Measurements from ENCODE around the gene CHRNA4. TPM values are rescaled to one million over a fixed set of nuclear protein-coding genes. Genes with fewer than 3 reads are reported as not detected.

CHRNA4 gene
- total RNA-seq, 2 donors from 2014 or later = 0.46 TPM; not detected in 1

- H3K36me3 Mint-ChIP-seq (ENCODE audit: low read depth) = no peaks in the 10 kb centered on the region
- no peaks in the 10 kb centered on the region for H3K9me3 ChIP-seq (ENCODE audit: control insufficient read depth, low read length)
- WGBS, 2 experiments (ENCODE audit: insufficient coverage in 1 of 2, insufficient read length in 1 of 2) = 80 to 83% methylated on average over 1 to 8 of the region's 8 CpGs
- DNase-seq = no peak
- H3K9me3 Mint-ChIP-seq = no peaks in the 10 kb centered on the region
- peaks cover 8% of the 10 kb centered on the region for H3K27me3 Mint-ChIP-seq (ENCODE audit: insufficient read depth)
- H3K27ac Mint-ChIP-seq = no peak overlapping the region
- no peaks in the 10 kb centered on the region for H3K27me3 ChIP-seq (ENCODE audit: control insufficient read depth, insufficient read depth, low read length, poor library complexity, severe bottlenecking)
- no peak for TF ChIP-seq CTCF (conservative IDR thresholded peaks at IDR 0.05)
- no peak overlapping the region for H3K4me3 ChIP-seq (ENCODE audit: low read length)
- H3K4me3 Mint-ChIP-seq = no peak overlapping the region
- H3K4me1 Mint-ChIP-seq = no peaks in the 10 kb centered on the region
- no peaks in the 10 kb centered on the region for H3K36me3 ChIP-seq (ENCODE audit: control insufficient read depth, insufficient read depth, low read length)
- no peaks in the 10 kb centered on the region for H3K4me1 ChIP-seq (ENCODE audit: control insufficient read depth, insufficient read depth, low read length)
- H3K27ac ChIP-seq (ENCODE audit: low read depth, low read length) = no peak overlapping the region
- no peak overlapping the region for H3K9ac ChIP-seq (ENCODE audit: extremely low read depth, low read length, poor library complexity, severe bottlenecking)
These were observed 55.8 kb downstream of the CHRNA4 start for GRCh38 chr20:63305393-63305792.

- WGBS, 2 experiments (ENCODE audit: insufficient coverage in 1 of 2, insufficient read length in 1 of 2) = 67 to 84% methylated on average over 1 to 4 of the region's 5 CpGs
- peaks cover 8% of the 10 kb centered on the region for H3K27me3 Mint-ChIP-seq (ENCODE audit: insufficient read depth)
- DNase-seq = no peak
These were observed 58.0 kb downstream of the CHRNA4 start for GRCh38 chr20:63303095-63303666.

GRCh38 chr20:63301671-63302070 is 59.5 kb downstream of the CHRNA4 start:
- no peaks in the 10 kb centered on the region for H3K36me3 Mint-ChIP-seq (ENCODE audit: low read depth)
- H3K4me1 Mint-ChIP-seq = no peaks in the 10 kb centered on the region
- H3K27me3 ChIP-seq (ENCODE audit: control insufficient read depth, insufficient read depth, low read length, poor library complexity, severe bottlenecking) = no peaks in the 10 kb centered on the region
- WGBS, 2 experiments (ENCODE audit: insufficient coverage in 1 of 2, insufficient read length in 1 of 2) = 100% methylated on average over 1 of the region's 1 CpG; no CpG with 5 or more reads in 1 of the 2 experiments
- peaks cover 8% of the 10 kb centered on the region for H3K27me3 Mint-ChIP-seq (ENCODE audit: insufficient read depth)
- H3K9me3 ChIP-seq (ENCODE audit: control insufficient read depth, low read length) = no peaks in the 10 kb centered on the region
- no peak overlapping the region for H3K9ac ChIP-seq (ENCODE audit: extremely low read depth, low read length, poor library complexity, severe bottlenecking)
- H3K27ac ChIP-seq (ENCODE audit: low read depth, low read length) = no peak overlapping the region
- H3K27ac Mint-ChIP-seq = no peak overlapping the region
- TF ChIP-seq CTCF (conservative IDR thresholded peaks at IDR 0.05) = no peak
- no peak overlapping the region for H3K4me3 ChIP-seq (ENCODE audit: low read length)
- no peak overlapping the region for H3K4me3 Mint-ChIP-seq
- no peaks in the 10 kb centered on the region for H3K9me3 Mint-ChIP-seq
- DNase-seq = no peak
- H3K4me1 ChIP-seq (ENCODE audit: control insufficient read depth, insufficient read depth, low read length) = no peaks in the 10 kb centered on the region
- no peaks in the 10 kb centered on the region for H3K36me3 ChIP-seq (ENCODE audit: control insufficient read depth, insufficient read depth, low read length)

More at GRCh38 chr20:63303095-63303666, 58.0 kb downstream of the CHRNA4 start:
- H3K27ac Mint-ChIP-seq = no peak overlapping the region
- H3K27me3 ChIP-seq (ENCODE audit: control insufficient read depth, insufficient read depth, low read length, poor library complexity, severe bottlenecking) = no peaks in the 10 kb centered on the region
- no peak overlapping the region for H3K27ac ChIP-seq (ENCODE audit: low read depth, low read length)
- no peaks in the 10 kb centered on the region for H3K36me3 Mint-ChIP-seq (ENCODE audit: low read depth)
- no peaks in the 10 kb centered on the region for H3K9me3 Mint-ChIP-seq
- no peak overlapping the region for H3K4me3 ChIP-seq (ENCODE audit: low read length)
- TF ChIP-seq CTCF (conservative IDR thresholded peaks at IDR 0.05) = no peak
- no peaks in the 10 kb centered on the region for H3K4me1 Mint-ChIP-seq
- no peak overlapping the region for H3K9ac ChIP-seq (ENCODE audit: extremely low read depth, low read length, poor library complexity, severe bottlenecking)
- no peaks in the 10 kb centered on the region for H3K9me3 ChIP-seq (ENCODE audit: control insufficient read depth, low read length)
- no peaks in the 10 kb centered on the region for H3K36me3 ChIP-seq (ENCODE audit: control insufficient read depth, insufficient read depth, low read length)
- no peak overlapping the region for H3K4me3 Mint-ChIP-seq
- no peaks in the 10 kb centered on the region for H3K4me1 ChIP-seq (ENCODE audit: control insufficient read depth, insufficient read depth, low read length)
